K562 treated with DMSO at 1 percent for 48 hours (cell line): Measurements from ENCODE around the gene ABCB7. TPM values are rescaled to one million over a fixed set of nuclear protein-coding genes. Genes with fewer than 3 reads are reported as not detected.

Experiments used
- total RNA-seq: library from RNA; unstranded; fragments of 300-600 nt; gene quantifications from 2 replicates; pipeline ENCODE4 v1.2.3, GENCODE V29; 2022; ENCODE audit warnings: low replicate concordance; ENCODE audit errors: extremely low read depth

ABCB7 gene
- not detected in 2 replicates for total RNA-seq

DNA sequence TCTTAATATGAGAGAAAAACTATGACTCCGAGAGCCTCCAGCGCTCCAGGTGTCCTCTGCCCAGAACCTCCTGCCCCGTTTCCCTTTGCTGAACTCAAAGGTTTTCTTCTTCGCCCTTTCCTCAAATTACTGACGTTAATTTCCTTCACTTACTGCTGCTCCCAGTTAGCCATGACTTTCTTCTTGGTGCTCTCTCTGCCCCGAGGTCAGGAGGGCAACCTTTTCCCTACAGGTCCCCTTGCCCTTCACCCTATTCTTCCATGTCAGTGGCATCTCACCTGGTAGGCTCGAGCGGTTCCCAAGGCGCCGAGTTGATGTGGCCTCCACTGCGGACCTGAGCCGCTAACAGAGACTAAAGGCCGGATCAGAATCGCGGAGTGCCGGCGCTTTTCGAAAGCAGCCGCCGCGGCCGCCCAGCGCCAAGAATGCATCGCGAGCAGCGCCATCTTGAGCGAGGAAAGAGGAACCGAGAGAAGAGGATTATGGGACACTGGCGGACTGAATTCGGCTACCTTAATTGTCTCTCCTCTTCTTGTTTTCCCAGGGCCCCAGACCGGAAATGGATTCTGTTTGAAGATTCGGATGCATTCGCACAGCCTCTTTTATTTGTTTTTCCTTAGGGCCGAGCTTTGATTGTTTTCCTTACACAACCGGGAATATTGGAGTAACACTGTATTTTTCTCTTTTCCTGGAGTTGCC, at the start of gene ABCB7:
Gene ABCB7 (minus strand): TSS at position 457 of the 699 bp plus-strand sequence. CDS start 11 bp downstream, at position 446.

Other genes with a start within 250 kb of the ABCB7 start
- not detected in 2 replicates for gene NEXMIF, start 230.8 kb downstream of the ABCB7 start, total RNA-seq
- not detected in 2 replicates for gene UPRT, start 117.8 kb upstream of the ABCB7 start, total RNA-seq